OCI-LY7 (cell line): ENCODE measurements around the gene IQSEC1.

Experiments used
- EZH2phosphoT487 ChIP-seq: fragments of 200-600 bp; sonication (generic); IDR thresholded peaks from 2 replicates; pipeline ENCODE4 v1.6.1; 2018; ENCODE audit warnings: low read depth, borderline replicate concordance, mild to moderate bottlenecking, mixed run types, antibody characterized with exemption, low read length, moderate library complexity, mixed read lengths
- TF ChIP-seq, protein P1 (sequence below): fragments of 200-600 bp; sonication (generic); conservative IDR thresholded peaks from 2 replicates; pipeline ENCODE4 v1.5.1; 2014; ENCODE audit warnings: mild to moderate bottlenecking, antibody characterized with exemption, low read length, moderate library complexity, mixed read lengths

DNA sequence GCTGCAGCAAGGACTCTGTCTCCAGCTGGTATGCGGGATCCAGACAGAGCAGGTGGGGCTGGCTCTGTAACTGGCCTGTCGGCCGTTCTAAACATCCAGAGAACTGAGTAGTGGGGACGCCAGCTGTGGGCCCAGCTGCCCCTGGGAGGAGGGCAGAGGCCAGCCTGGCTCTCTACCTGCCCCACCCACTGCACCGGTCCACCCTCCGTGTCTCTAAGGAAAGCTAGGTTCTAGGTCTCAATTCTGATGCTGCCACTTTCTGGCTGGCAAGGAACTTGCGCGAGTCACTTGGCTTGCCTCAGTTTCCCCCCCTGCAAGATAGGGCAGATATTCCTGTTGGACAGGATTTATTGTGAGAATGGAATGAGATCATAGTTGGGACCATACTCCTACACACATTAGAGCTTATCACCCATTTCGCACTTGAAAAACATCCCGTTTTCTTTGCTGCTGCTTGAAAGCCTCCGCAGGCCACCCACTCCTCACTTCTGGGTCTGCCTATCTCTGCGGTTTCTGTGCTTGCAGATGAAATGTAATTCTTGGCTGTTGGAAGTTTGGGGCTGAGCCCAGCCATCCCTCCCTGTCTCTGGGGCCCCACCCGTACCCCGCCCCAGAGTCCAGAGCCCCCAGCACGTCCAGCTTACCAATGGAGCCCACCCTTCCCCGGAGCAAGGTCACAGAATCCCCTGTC lies 65.8 kb downstream of the IQSEC1 start:
- TF ChIP-seq EZH2phosphoT487: no peak
- TF ChIP-seq, protein P1, sequence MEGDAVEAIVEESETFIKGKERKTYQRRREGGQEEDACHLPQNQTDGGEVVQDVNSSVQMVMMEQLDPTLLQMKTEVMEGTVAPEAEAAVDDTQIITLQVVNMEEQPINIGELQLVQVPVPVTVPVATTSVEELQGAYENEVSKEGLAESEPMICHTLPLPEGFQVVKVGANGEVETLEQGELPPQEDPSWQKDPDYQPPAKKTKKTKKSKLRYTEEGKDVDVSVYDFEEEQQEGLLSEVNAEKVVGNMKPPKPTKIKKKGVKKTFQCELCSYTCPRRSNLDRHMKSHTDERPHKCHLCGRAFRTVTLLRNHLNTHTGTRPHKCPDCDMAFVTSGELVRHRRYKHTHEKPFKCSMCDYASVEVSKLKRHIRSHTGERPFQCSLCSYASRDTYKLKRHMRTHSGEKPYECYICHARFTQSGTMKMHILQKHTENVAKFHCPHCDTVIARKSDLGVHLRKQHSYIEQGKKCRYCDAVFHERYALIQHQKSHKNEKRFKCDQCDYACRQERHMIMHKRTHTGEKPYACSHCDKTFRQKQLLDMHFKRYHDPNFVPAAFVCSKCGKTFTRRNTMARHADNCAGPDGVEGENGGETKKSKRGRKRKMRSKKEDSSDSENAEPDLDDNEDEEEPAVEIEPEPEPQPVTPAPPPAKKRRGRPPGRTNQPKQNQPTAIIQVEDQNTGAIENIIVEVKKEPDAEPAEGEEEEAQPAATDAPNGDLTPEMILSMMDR: no peak
